Caco-2 (cell line): ENCODE measurements around the gene ABCB8. TPM values are rescaled to one million over a fixed set of nuclear protein-coding genes. Genes with fewer than 3 reads are reported as not detected.

ENCODE experiments used
- BruUV-seq: library from RNA; stranded (reverse); fragments of 400-500 nt; replicated peaks from 2 replicates; lab custom pipeline; 2021; lab: Mats Ljungman, UMichigan
- CTCF ChIA-PET: fragments of 300-600 bp; sonication (Branson Sonifier 250); formaldehyde crosslinking; loops from one replicate; lab custom pipeline; 2022; ENCODE audit warnings: antibody characterized with exemption; lab: Charles Lee
- POLR2A ChIA-PET: fragments of 300-600 bp; sonication (Branson Sonifier 250); formaldehyde crosslinking; loops from one replicate; lab custom pipeline; 2022; ENCODE audit warnings: antibody characterized with exemption; lab: Charles Lee
- DNase-seq, 2 experiments: peaks; one replicate each; pipeline versions ENCODE4 v3.0.0 to v3.0.0-alpha.2; 2020 to 2022
- H3K27me3 ChIP-seq: replicated peaks from 2 replicates; pipeline ENCODE4 v1.6.0; 2011; ENCODE audit warnings: low read length; ENCODE audit not compliant: control insufficient read depth, insufficient read depth
- H3K36me3 ChIP-seq: 2 replicates; pipeline ENCODE4 v1.5.1; 2011; ENCODE audit warnings: low read length; ENCODE audit not compliant: control insufficient read depth, insufficient read depth
- H3K4me1 ChIP-seq: fragments of 250-450 bp; sonication (Bioruptor Pico); 2 replicates; pipeline ENCODE4 v1.5.1; 2020; ENCODE audit warnings: mild to moderate bottlenecking
- H3K4me3 ChIP-seq: 2 replicates; pipeline ENCODE4 v1.5.1; 2011; ENCODE audit warnings: low read depth, mild to moderate bottlenecking, control low read depth, low read length
- H3K9me3 ChIP-seq: fragments of 250-450 bp; sonication (Bioruptor Pico); 2 replicates; pipeline ENCODE4 v1.5.1; 2020; ENCODE audit warnings: mild to moderate bottlenecking, moderate library complexity
- H3K27ac Mint-ChIP-seq: one replicate; pipeline ENCODE4 v1.8.0; 2022; ENCODE audit warnings: mixed read lengths; ENCODE audit not compliant: unreplicated experiment
- H3K27me3 Mint-ChIP-seq: one replicate; pipeline ENCODE4 v1.8.0; 2022; ENCODE audit warnings: mixed read lengths; ENCODE audit not compliant: insufficient read depth, unreplicated experiment
- H3K36me3 Mint-ChIP-seq: one replicate; pipeline ENCODE4 v1.8.0; 2022; ENCODE audit warnings: mild to moderate bottlenecking, mixed read lengths; ENCODE audit not compliant: insufficient read depth, unreplicated experiment
- H3K4me1 Mint-ChIP-seq: one replicate; pipeline ENCODE4 v1.8.0; 2022; ENCODE audit warnings: low read depth, mixed read lengths; ENCODE audit not compliant: unreplicated experiment
- H3K4me3 Mint-ChIP-seq: one replicate; pipeline ENCODE4 v1.8.0; 2022; ENCODE audit warnings: mild to moderate bottlenecking, moderate library complexity, mixed read lengths; ENCODE audit not compliant: unreplicated experiment
- H3K9me3 Mint-ChIP-seq: one replicate; pipeline ENCODE4 v1.8.0; 2022; ENCODE audit warnings: mixed read lengths; ENCODE audit not compliant: unreplicated experiment
- CTCF ChIP-seq, 2 experiments: fragments of 200-600 bp in 1 of 2; IDR thresholded peaks; 1 replicate in 1 of 2; 2 replicates in 1 of 2; pipeline versions ENCODE4 v1.5.1 to v1.8.0; 2011 to 2022; ENCODE audit warnings: antibody characterized with exemption in 1 of 2, control low read depth in 1 of 2, inconsistent platforms in 1 of 2, low read depth in 1 of 2, low read length in 1 of 2, mild to moderate bottlenecking in 1 of 2, moderate library complexity in 1 of 2; ENCODE audit not compliant: insufficient read depth in 1 of 2, severe bottlenecking in 1 of 2, unreplicated experiment in 1 of 2
- intact Hi-C: fragments of 100-400 bp; cut with micrococcal nuclease; formaldehyde crosslinking; loops from one replicate; pipeline ENCODE4 v1.10.0; 2022; ENCODE audit not compliant: unreplicated experiment
- total RNA-seq: library from RNA; stranded (reverse); gene quantifications from 2 replicates; pipeline ENCODE4 v1.2.3, GENCODE V29; 2022

Gene ABCB8
- total RNA-seq, 1 experiment from 2014 or later = 30.8 TPM

GRCh38 chr7:151001546-151001945 lies 26.7 kb upstream of the ABCB8 start:
- Mint-ChIP-seq H3K27me3 (peaks cover 3% of the 10 kb centered on the region), H3K36me3 (no peaks in the 10 kb centered on the region), H3K4me3 (no peak overlapping the region), H3K4me1 (no peaks in the 10 kb centered on the region), H3K9me3 (no peaks in the 10 kb centered on the region), H3K27ac (no peak overlapping the region)
- TF ChIP-seq CTCF (IDR thresholded peaks at IDR 0.05; ENCODE audit: insufficient read depth in 1 of 2, low read depth in 1 of 2, low read length in 1 of 2, severe bottlenecking in 1 of 2, unreplicated experiment in 1 of 2) = no peak
- DNase-seq = no peak
- no TSS peak for BruUV-seq
- Histone ChIP-seq H3K4me1 (no peaks in the 10 kb centered on the region), H3K36me3 (no peaks in the 10 kb centered on the region), H3K4me3 (no peak overlapping the region), H3K27me3 (no peaks in the 10 kb centered on the region), H3K9me3 (no peaks in the 10 kb centered on the region)
- ChIA-PET CTCF (no interaction called here), POLR2A (no interaction called here)
- intact Hi-C loops = no loop called here

- no peak overlapping the region for H3K4me3 Mint-ChIP-seq
- H3K36me3 Mint-ChIP-seq = no peaks in the 10 kb centered on the region
- BruUV-seq = no TSS peak
- no peak for DNase-seq
- no peak for TF ChIP-seq CTCF (IDR thresholded peaks at IDR 0.05; ENCODE audit: insufficient read depth in 1 of 2, low read depth in 1 of 2, low read length in 1 of 2, severe bottlenecking in 1 of 2, unreplicated experiment in 1 of 2)
- no peaks in the 10 kb centered on the region for H3K4me1 Mint-ChIP-seq
- intact Hi-C loops = no loop called here
- Histone ChIP-seq H3K9me3 (no peaks in the 10 kb centered on the region), H3K36me3 (no peaks in the 10 kb centered on the region), H3K27me3 (no peaks in the 10 kb centered on the region), H3K4me3 (no peak overlapping the region), H3K4me1 (no peaks in the 10 kb centered on the region)
- peaks cover 3% of the 10 kb centered on the region for H3K27me3 Mint-ChIP-seq
- CTCF ChIA-PET = no interaction called here
- H3K27ac Mint-ChIP-seq = no peak overlapping the region
- no peaks in the 10 kb centered on the region for H3K9me3 Mint-ChIP-seq
- POLR2A ChIA-PET = no interaction called here
Observed at GRCh38 chr7:151003572-151003971, 24.7 kb upstream of the ABCB8 start.

- Histone ChIP-seq H3K4me3 (no peak overlapping the region), H3K27me3 (no peaks in the 10 kb centered on the region), H3K9me3 (no peaks in the 10 kb centered on the region), H3K4me1 (peaks cover 6% of the 10 kb centered on the region; the same call in 1 of the 2 replicates), H3K36me3 (no peaks in the 10 kb centered on the region)
- no peaks in the 10 kb centered on the region for H3K9me3 Mint-ChIP-seq
- peaks cover 3% of the 10 kb centered on the region for H3K27me3 Mint-ChIP-seq
- H3K36me3 Mint-ChIP-seq = no peaks in the 10 kb centered on the region
- H3K27ac Mint-ChIP-seq = no peak overlapping the region
- no peak for TF ChIP-seq CTCF (IDR thresholded peaks at IDR 0.05; ENCODE audit: insufficient read depth in 1 of 2, low read depth in 1 of 2, low read length in 1 of 2, severe bottlenecking in 1 of 2, unreplicated experiment in 1 of 2)
- H3K4me1 Mint-ChIP-seq = no peaks in the 10 kb centered on the region
- POLR2A ChIA-PET = interaction anchor here (0.6 kb wide), 1 partner anchor 55 kb away, joined by 3 read pairs; no protein-coding TSS in a partner anchor
- BruUV-seq = no TSS peak
- H3K4me3 Mint-ChIP-seq = no peak overlapping the region
- intact Hi-C loops = no loop called here
- CTCF ChIA-PET = no interaction called here
- DNase-seq = no peak
Observed at GRCh38 chr7:151005566-151005965, 22.7 kb upstream of the ABCB8 start.
